ENCODE measurements around the gene ATP11C. TPM values are rescaled to one million over a fixed set of nuclear protein-coding genes. Genes with fewer than 3 reads are reported as not detected.
"Not testable (repeated sequence)": the region's sequence is repeated elsewhere in the genome, so short reads cannot be mapped to it uniquely, and the experiment has no call there.

The ATP11C gene
- polyA plus RNA-seq, 1 donor (not counting 4 experiments of a cell fraction or from before 2014, with no cell fraction given), result 14.0 TPM

- dilution Hi-C loops (cut with MboI; ENCODE audit: extremely low pct_ligation_motif_present, low sequenced_read_pairs), result no loop called here
- no peak overlapping the region for H3K4me3 ChIP-seq (ENCODE audit: control insufficient read depth in 2 of 3, extremely low read depth in 1 of 3, insufficient read depth in 2 of 3, low read depth in 1 of 3, low read length in 3 of 3)
- no peak overlapping the region for H2AFZ ChIP-seq (ENCODE audit: control insufficient read depth, low read length)
- DNase-seq (ENCODE audit: low read depth, low spot score) (no peak), FAIRE-seq (no peak)
- H3K4me1 ChIP-seq (ENCODE audit: control insufficient read depth, extremely low read depth, insufficient read depth, low read length), result no peaks in the 10 kb centered on the region
- no peaks in the 10 kb centered on the region for H4K20me1 ChIP-seq (ENCODE audit: control insufficient read depth, extremely low read depth, insufficient read depth, low read length)
- no peak for TF ChIP-seq CTCF (optimal IDR thresholded peaks at IDR 0.05 in 1 of 3, IDR thresholded peaks at IDR 0.05 in 1 of 3, conservative IDR thresholded peaks at IDR 0.05 in 1 of 3; ENCODE audit: extremely low read depth in 1 of 3, insufficient read depth in 2 of 3, low read length in 3 of 3)
- TF ChIP-seq EZH2 (IDR thresholded peaks at IDR 0.05; ENCODE audit: low read length), result no peak
- H3K9me1 ChIP-seq (ENCODE audit: control insufficient read depth, extremely low read depth, insufficient read depth, low read length), result no peaks in the 10 kb centered on the region
- no peaks in the 10 kb centered on the region for H3K27me3 ChIP-seq (ENCODE audit: control insufficient read depth, extremely low read depth, insufficient read depth, low read length)
- no peaks in the 10 kb centered on the region for H3K79me2 ChIP-seq (ENCODE audit: control insufficient read depth, insufficient read depth, low read length)
- no peak overlapping the region for H3K4me2 ChIP-seq (ENCODE audit: control insufficient read depth, extremely low read depth, insufficient read depth, low read depth, low read length)
- no peaks in the 10 kb centered on the region for H3K9me3 ChIP-seq (ENCODE audit: control insufficient read depth, low read depth, low read length)
- H3K27ac ChIP-seq (ENCODE audit: control insufficient read depth, insufficient read depth, low read length), result no peak overlapping the region
- H3K9ac ChIP-seq (ENCODE audit: control insufficient read depth, extremely low read depth, insufficient read depth, low read length), result no peak overlapping the region
- no peaks in the 10 kb centered on the region for H3K36me3 ChIP-seq (ENCODE audit: control insufficient read depth in 2 of 2, extremely low read depth in 1 of 2, insufficient read depth in 2 of 2, low read length in 2 of 2)
Measured at GRCh38 chrX:139864640-139865039, 68.2 kb downstream of the ATP11C start.

GRCh38 chrX:139862208-139862607 is 70.6 kb downstream of the ATP11C start:
- Histone ChIP-seq H3K9ac (ENCODE audit: control insufficient read depth, extremely low read depth, insufficient read depth, low read length) (no peak overlapping the region), H2AFZ (ENCODE audit: control insufficient read depth, low read length) (no peak overlapping the region), H3K9me3 (ENCODE audit: control insufficient read depth, low read depth, low read length) (no peaks in the 10 kb centered on the region), H3K36me3 (ENCODE audit: control insufficient read depth in 2 of 2, extremely low read depth in 1 of 2, insufficient read depth in 2 of 2, low read length in 2 of 2) (no peaks in the 10 kb centered on the region), H3K4me2 (ENCODE audit: control insufficient read depth, extremely low read depth, insufficient read depth, low read depth, low read length) (no peak overlapping the region), H4K20me1 (ENCODE audit: control insufficient read depth, extremely low read depth, insufficient read depth, low read length) (no peaks in the 10 kb centered on the region), H3K4me1 (ENCODE audit: control insufficient read depth, extremely low read depth, insufficient read depth, low read length) (no peaks in the 10 kb centered on the region), H3K27me3 (ENCODE audit: control insufficient read depth, extremely low read depth, insufficient read depth, low read length) (no peaks in the 10 kb centered on the region), H3K27ac (ENCODE audit: control insufficient read depth, insufficient read depth, low read length) (no peak overlapping the region), H3K4me3 (ENCODE audit: control insufficient read depth in 2 of 3, extremely low read depth in 1 of 3, insufficient read depth in 2 of 3, low read depth in 1 of 3, low read length in 3 of 3) (no peak overlapping the region), H3K79me2 (ENCODE audit: control insufficient read depth, insufficient read depth, low read length) (no peaks in the 10 kb centered on the region), H3K9me1 (ENCODE audit: control insufficient read depth, extremely low read depth, insufficient read depth, low read length) (no peaks in the 10 kb centered on the region)
- no peak for TF ChIP-seq EZH2 (IDR thresholded peaks at IDR 0.05; ENCODE audit: low read length)
- peak; percentile 11 to 27 (median 15) for TF ChIP-seq CTCF (optimal IDR thresholded peaks at IDR 0.05 in 1 of 3, IDR thresholded peaks at IDR 0.05 in 1 of 3, conservative IDR thresholded peaks at IDR 0.05 in 1 of 3; ENCODE audit: extremely low read depth in 1 of 3, insufficient read depth in 2 of 3, low read length in 3 of 3)
- dilution Hi-C loops (cut with MboI; ENCODE audit: extremely low pct_ligation_motif_present, low sequenced_read_pairs), result no loop called here
- DNase-seq (ENCODE audit: low read depth, low spot score) (no peak), FAIRE-seq (no peak)

- H3K9me3 ChIP-seq (ENCODE audit: control insufficient read depth, low read depth, low read length); H3K9me1 ChIP-seq (ENCODE audit: control insufficient read depth, extremely low read depth, insufficient read depth, low read length); DNase-seq (ENCODE audit: low read depth, low spot score); H3K4me2 ChIP-seq (ENCODE audit: control insufficient read depth, extremely low read depth, insufficient read depth, low read depth, low read length); H2AFZ ChIP-seq (ENCODE audit: control insufficient read depth, low read length); H3K9ac ChIP-seq (ENCODE audit: control insufficient read depth, extremely low read depth, insufficient read depth, low read length); FAIRE-seq; H4K20me1 ChIP-seq (ENCODE audit: control insufficient read depth, extremely low read depth, insufficient read depth, low read length); dilution Hi-C loops (cut with MboI; ENCODE audit: extremely low pct_ligation_motif_present, low sequenced_read_pairs); H3K4me1 ChIP-seq (ENCODE audit: control insufficient read depth, extremely low read depth, insufficient read depth, low read length); H3K27me3 ChIP-seq (ENCODE audit: control insufficient read depth, extremely low read depth, insufficient read depth, low read length); H3K79me2 ChIP-seq (ENCODE audit: control insufficient read depth, insufficient read depth, low read length); H3K4me3 ChIP-seq (ENCODE audit: control insufficient read depth in 2 of 3, extremely low read depth in 1 of 3, insufficient read depth in 2 of 3, low read depth in 1 of 3, low read length in 3 of 3); H3K27ac ChIP-seq (ENCODE audit: control insufficient read depth, insufficient read depth, low read length); H3K36me3 ChIP-seq (ENCODE audit: control insufficient read depth in 2 of 2, extremely low read depth in 1 of 2, insufficient read depth in 2 of 2, low read length in 2 of 2): not testable (repeated sequence)
Measured at GRCh38 chrX:139856826-139857225, 76.0 kb downstream of the ATP11C start.

All from keratinocyte (primary cell).